GM18873 (cell line): Measurements from ENCODE around the gene TLX1.
"Not testable (repeated sequence)": the region's sequence is repeated elsewhere in the genome, so short reads cannot be mapped to it uniquely, and the experiment has no call there.

Experiments
- ATAC-seq: cut with Tn5 transposase; IDR thresholded peaks from one replicate; pipeline ENCODE4 v1.9.1; 2021; ENCODE audit warnings: mild to moderate bottlenecking, moderate library complexity, moderate number of reproducible peaks; ENCODE audit not compliant: unreplicated experiment, low FRiP score

TLX1 gene

DNA sequence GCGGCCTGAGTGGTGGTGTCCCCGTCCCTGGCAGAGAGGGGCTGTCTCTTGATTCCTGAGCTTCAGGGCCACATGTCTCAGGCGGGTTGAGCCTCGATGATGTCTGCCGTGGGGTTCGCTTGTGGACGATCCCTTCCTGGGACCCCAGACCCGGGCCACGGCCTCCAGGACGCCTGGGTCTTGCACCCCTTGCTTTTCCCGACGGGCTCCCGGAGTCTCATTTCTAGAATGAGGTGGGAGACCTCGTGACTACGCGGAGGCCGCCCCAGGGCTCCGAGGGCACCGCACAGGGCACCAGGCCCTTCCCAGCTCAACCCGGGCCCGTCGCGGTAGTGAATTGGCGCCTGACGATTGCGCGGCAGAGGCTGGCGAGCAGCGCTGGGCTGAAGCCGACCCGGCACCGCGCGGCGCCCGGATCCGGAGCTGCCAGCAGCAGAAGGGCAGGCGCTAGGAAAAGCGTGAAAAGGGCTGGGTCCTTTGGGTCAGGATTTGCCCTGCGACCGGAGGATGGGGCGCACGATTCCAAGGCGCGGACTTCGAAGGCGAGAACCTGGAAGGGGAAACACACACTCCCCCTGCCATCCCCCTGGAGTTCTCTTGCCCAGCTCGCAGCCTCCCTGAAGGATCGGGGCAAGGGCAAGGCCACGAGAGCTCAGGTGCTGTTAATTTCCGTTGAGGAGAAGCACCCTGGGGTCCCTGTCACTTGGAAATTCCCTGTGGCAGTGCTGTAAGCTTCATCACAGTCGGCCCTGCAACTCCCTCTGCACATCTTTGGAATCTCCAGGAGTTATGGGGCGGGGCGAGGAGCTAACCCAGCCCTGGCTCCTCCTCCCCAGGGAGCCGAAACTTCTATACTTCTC is 15.5 kb downstream of the TLX1 start:
- no peak for ATAC-seq

- no peak for ATAC-seq
These were observed 20.3 kb downstream of the TLX1 start for GRCh38 chr10:101151395-101151794.

- ATAC-seq = no peak
These were observed 21.2 kb downstream of the TLX1 start for GRCh38 chr10:101152316-101152715.

GRCh38 chr10:101154506-101154905 is 23.4 kb downstream of the TLX1 start:
- not testable (repeated sequence) for ATAC-seq

- no peak for ATAC-seq
These were observed 24.8 kb downstream of the TLX1 start for GRCh38 chr10:101155896-101156295.

DNA sequence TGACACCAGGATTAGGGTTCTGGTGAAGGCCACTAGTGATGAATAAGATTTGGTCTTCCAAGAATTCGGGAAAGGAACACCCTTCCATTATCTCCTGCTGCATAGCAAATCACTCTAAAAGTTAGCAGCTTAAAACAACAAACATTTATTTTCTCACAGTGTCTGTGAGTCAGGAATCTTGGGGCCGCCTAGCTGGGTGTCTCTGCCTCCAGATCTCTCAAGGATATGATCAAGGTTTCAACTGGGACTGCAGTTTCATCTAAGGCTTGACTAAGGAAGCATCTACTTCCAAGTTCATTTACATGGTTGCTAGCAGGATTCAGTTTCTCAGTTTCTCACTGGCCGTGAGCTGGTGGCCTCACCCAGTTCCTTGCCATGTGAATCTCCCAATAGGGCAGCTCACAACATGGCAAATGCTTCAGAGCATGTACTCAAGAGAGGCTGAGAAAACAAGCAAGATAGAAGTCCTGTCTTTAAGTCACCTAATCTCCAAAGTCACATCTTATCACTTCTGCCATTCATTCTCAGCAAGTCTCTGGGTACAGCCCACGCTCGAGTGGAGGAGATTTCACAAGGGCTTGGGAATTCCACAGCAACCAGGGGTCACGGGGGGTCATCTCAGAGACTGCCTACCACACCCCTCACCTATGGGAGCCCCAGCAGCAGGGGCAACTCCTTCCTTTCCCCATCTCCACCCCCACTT is 26.8 kb downstream of the TLX1 start:
- no peak for ATAC-seq

- no peak for ATAC-seq
These were observed 27.5 kb downstream of the TLX1 start for GRCh38 chr10:101158459-101159058.

DNA sequence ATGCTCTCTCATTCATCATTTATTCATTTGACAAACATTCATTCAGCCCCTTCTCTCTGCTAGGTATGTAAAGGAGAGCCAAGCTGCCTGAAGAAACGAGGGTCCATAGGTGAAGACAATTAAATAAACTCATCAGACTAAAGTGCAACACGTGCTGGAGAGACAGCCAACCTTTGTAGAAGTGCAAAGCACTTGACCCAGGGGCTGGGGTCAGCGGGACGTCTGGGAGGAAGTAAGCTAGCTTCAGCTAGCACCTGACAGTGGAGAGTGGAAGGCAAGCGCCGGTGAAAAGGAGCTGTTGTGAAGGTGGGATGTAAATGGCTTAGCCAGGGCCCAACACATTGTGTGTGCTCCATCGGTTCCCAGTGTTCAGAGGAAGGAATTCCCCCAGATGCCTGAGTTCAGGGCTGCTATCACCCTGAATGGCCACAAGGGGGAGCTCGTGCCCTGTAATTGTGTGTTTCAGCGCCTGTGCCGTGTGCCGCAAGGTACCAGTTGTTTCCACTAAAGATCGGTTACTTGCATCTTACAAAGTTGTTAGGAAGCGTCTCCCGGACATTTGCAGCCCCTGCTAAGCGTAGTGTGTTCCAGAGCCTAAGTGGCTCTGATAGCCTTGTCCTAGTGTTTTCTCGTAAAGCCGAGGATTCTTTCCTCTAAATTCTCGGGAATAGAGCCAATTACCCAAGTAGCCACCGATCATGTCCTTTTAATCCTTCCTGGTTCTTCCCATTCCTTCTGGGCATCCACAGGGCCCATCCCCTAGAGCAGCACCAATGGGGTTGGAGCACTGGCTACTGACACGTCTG is 30.6 kb downstream of the TLX1 start:
- ATAC-seq = no peak

- no peak for ATAC-seq
These were observed 31.6 kb downstream of the TLX1 start for GRCh38 chr10:101162677-101163076.

DNA sequence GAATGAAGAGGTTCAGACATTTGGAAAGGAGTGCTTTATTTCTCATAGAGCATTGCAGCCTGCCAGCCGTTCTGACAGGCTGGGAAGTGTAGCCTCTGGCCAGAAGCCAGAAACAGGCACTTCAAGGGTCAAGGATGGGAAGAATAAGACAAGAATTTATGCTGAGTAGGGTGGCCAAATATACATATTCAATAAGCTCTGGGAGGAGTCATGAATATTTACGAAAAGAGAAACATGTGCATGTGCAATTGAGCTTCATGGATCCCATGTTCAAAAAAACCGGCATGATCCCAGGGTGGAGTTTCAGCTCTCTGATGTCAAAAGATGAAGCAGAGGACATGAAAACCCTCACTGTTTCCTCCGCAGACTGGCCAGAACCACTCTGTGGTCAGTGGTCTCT is 32.9 kb downstream of the TLX1 start:
- no peak for ATAC-seq

- no peak for ATAC-seq
These were observed 34.6 kb downstream of the TLX1 start for GRCh38 chr10:101165736-101166135.

DNA sequence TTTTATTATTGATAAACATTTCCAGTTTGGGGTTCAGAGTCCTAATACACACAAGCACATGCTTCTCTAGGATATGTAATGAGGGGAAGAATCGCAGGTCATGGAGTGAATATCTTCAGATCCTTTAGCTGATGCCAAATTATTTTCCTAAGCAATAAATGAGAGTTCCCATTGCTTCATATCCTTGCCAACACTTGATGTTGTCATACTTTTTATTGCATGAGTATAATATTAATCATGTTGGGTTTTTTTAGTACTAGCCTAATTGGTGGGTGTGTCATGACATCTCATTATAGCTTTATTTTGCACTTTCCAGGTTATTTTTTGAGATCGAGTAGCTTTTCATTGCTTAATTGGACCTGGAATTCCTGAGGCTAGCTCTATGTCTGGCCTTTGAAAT is 35.3 kb downstream of the TLX1 start:
- no peak for ATAC-seq

DNA sequence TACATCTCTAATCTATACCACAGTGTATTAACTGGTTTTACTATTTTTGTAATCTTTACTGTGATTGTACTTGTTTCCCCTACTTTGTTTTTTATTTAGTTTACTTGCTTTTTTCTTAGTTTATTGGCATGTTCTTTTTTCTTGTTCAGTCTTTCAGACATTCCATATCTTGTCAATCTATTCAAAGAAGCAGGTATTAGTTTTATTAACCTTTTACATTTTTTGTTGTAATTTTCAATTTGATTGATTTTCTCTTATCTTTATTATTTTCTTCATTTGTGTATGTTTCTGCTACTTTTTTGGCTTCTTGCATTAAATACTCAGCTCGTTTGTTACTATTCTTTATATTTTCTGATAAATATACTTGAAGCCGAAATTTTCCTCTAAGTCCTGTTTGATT is 41.6 kb downstream of the TLX1 start:
- ATAC-seq = no peak

GRCh38 chr10:101174319-101174718 is 43.2 kb downstream of the TLX1 start:
- no peak for ATAC-seq

DNA sequence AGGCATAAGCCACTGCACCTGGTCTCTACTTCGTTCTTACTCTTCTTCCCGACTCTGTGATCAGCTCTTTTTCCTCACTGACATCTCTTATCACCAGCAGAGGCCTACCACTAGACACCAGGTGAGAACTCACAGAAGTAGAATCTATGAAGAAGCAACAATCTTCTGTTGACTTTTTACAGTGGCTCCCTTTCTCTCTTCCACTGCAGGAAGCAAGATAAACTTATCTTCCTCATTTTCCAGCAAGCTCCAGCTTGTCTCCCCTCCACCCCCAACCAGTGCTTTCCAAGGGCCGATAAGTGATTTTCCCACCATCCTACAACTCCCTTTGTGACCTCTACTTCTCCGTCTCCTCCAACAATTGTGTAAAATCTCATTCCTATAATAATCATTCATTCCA is 45.5 kb downstream of the TLX1 start:
- no peak for ATAC-seq

GRCh38 chr10:101182936-101183335 is 51.8 kb downstream of the TLX1 start:
- no peak for ATAC-seq

DNA sequence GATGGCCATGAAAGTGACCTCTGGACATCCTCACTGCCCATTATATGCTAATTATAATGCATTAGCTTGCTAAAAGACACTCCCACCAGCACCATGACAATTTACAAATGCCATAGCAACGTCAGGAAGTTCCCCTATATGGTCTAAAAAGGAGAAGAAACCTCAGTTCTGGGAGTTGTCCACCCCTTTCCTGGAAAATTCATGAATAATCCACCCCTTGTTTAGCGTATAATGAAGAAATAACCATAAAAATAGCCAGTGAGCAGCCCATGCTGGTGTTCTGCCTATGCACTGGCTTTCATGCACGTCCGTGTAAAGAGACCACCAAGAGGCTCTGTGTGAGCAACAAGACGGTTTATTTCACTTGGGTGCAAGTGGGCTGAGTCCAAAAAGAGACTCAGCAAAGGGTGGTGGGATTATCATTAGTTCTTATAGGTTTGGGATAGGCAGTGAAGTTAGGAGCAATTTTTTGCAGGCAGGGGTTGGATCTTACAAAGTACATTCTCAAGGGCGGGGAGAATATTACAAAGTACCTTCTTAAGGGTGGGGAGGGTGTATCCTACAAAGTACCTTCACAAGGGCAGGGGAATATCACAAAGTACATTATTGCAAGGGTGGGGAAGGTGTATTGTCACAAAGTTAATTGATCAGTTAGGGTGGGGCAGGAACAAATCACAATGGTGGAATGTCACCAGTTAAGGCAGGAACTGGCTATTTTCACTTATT is 52.5 kb downstream of the TLX1 start:
- no peak for ATAC-seq
